Spleen (tissue), 7 donors: ENCODE data around the gene DPH5.
A peak's percentile ranks its signal among the peaks of the same experiment; 100 is the strongest.
"Not testable (repeated sequence)": the region's sequence is repeated elsewhere in the genome, so short reads cannot be mapped to it uniquely, and the experiment has no call there.

Experiments
- CTCF ChIP-seq, 11 experiments: fragments of 200-600 bp in 7 of 11; fragments of 450-650 bp in 4 of 11; sonication (generic) in 4 of 11; IDR thresholded peaks in 8 of 11; conservative IDR thresholded peaks in 3 of 11; 1 replicate in 7 of 11; 2 replicates in 4 of 11; pipeline versions ENCODE4 v1.4.0 to v1.8.0; 2016 to 2021; ENCODE audit warnings: antibody characterized with exemption in 11 of 11, inconsistent platforms in 4 of 11, mild to moderate bottlenecking in 1 of 11
- POLR2A ChIP-seq, 3 donors: fragments of 450-650 bp; IDR thresholded peaks; one replicate each; pipeline ENCODE4 v1.5.1; 2017; ENCODE audit warnings: antibody characterized with exemption in 3 of 3, mild to moderate bottlenecking in 1 of 3
- POLR2AphosphoS5 ChIP-seq, 3 donors: sonication (generic); formaldehyde crosslinking; IDR thresholded peaks; one replicate each; pipeline ENCODE4 v1.5.1; 2017; ENCODE audit warnings: antibody characterized with exemption in 3 of 3
- donor health status: DM: no; HTN: no; CAD: no; lungs with moderate emphysema.
- donor health status: DM: no; HTN: no; CAD: no.
- donor health status: DM: no; HTN: no; CAD: no.

- peak in 2 of 3 donors; percentile 49 for TF ChIP-seq POLR2AphosphoS5 (IDR thresholded peaks at IDR 0.05)
- not testable (repeated sequence) for TF ChIP-seq CTCF (IDR thresholded peaks at IDR 0.05 in 8 of 11, conservative IDR thresholded peaks at IDR 0.05 in 3 of 11); POLR2A (IDR thresholded peaks at IDR 0.05)
Measured at GRCh38 chr1:100949515-100950158, 75.9 kb downstream of the DPH5 start.
